PC-3 (cell line): ENCODE results near the gene PML. TPM values are rescaled to one million over a fixed set of nuclear protein-coding genes. Genes with fewer than 3 reads are reported as not detected.
A peak's percentile ranks its signal among the peaks of the same experiment; 100 is the strongest.

Source experiments
- ATAC-seq: fragments of 200-7000 bp; cut with Tn5 transposase; 2 replicates; pipeline ENCODE4 v1.9.1; 2020; ENCODE audit warnings: mild to moderate bottlenecking, moderate library complexity
- BruUV-seq: library from RNA; stranded (reverse); fragments of 400-500 nt; replicated peaks from 2 replicates; lab custom pipeline; 2021; lab: Mats Ljungman, UMichigan
- CTCF ChIA-PET: fragments of 300-600 bp; sonication (Branson Sonifier 250); formaldehyde crosslinking; loops from one replicate; lab custom pipeline; 2022; ENCODE audit warnings: antibody characterized with exemption; lab: Charles Lee
- POLR2A ChIA-PET: fragments of 300-600 bp; sonication (Branson Sonifier 250); formaldehyde crosslinking; loops from one replicate; lab custom pipeline; 2022; ENCODE audit warnings: antibody characterized with exemption; ENCODE audit not compliant: unreplicated experiment; lab: Charles Lee
- DNase-seq: peaks from one replicate; pipeline ENCODE4 v3.0.0-alpha.2; 2015
- H2AFZ ChIP-seq: fragments of 300-600 bp; sonication (generic); 2 replicates; pipeline ENCODE4 v1.6.0; 2016; ENCODE audit warnings: antibody characterized with exemption, low read length
- H3F3A ChIP-seq: fragments of 300-600 bp; sonication (generic); one replicate; pipeline ENCODE4 v1.6.0; 2017; ENCODE audit warnings: antibody characterized with exemption, low read length, control low read depth, mild to moderate bottlenecking; ENCODE audit not compliant: unreplicated experiment
- H3K27ac ChIP-seq: fragments of 300-600 bp; sonication (generic); 2 replicates; pipeline ENCODE4 v1.5.1; 2016; ENCODE audit warnings: mild to moderate bottlenecking, low read length
- H3K27me3 ChIP-seq: fragments of 300-600 bp; sonication (generic); 2 replicates; pipeline ENCODE4 v1.6.1; 2016; ENCODE audit warnings: low read length, mixed read lengths
- H3K36me3 ChIP-seq: fragments of 300-600 bp; sonication (generic); 2 replicates; pipeline ENCODE4 v1.6.1; 2016; ENCODE audit warnings: low read depth, mixed run types, low read length, mixed read lengths
- H3K4me1 ChIP-seq: fragments of 300-600 bp; sonication (generic); 2 replicates; pipeline ENCODE4 v1.5.1; 2016; ENCODE audit warnings: low read length; ENCODE audit not compliant: insufficient read depth
- H3K4me2 ChIP-seq: fragments of 300-600 bp; sonication (generic); 2 replicates; pipeline ENCODE4 v1.6.0; 2016; ENCODE audit warnings: low read length
- H3K4me3 ChIP-seq: fragments of 300-600 bp; sonication (generic); 2 replicates; pipeline ENCODE4 v1.5.1; 2016; ENCODE audit warnings: mild to moderate bottlenecking, low read length, mixed read lengths
- H3K79me2 ChIP-seq: fragments of 300-600 bp; sonication (generic); 2 replicates; pipeline ENCODE4 v1.6.1; 2017; ENCODE audit warnings: low read length, mixed read lengths
- H3K9ac ChIP-seq: fragments of 300-600 bp; sonication (generic); 2 replicates; pipeline ENCODE4 v1.6.0; 2016; ENCODE audit warnings: mild to moderate bottlenecking, low read length
- H3K9me2 ChIP-seq: fragments of 300-600 bp; sonication (generic); replicated peaks from 2 replicates; pipeline ENCODE4 v1.6.1; 2016; ENCODE audit warnings: mixed run types, low read length, mixed read lengths
- H3K9me3 ChIP-seq: fragments of 300-600 bp; sonication (generic); 2 replicates; pipeline ENCODE4 v1.6.1; 2016; ENCODE audit warnings: low read length, mixed read lengths
- H4K20me1 ChIP-seq: fragments of 300-600 bp; sonication (generic); 2 replicates; pipeline ENCODE4 v1.6.1; 2016; ENCODE audit warnings: low read length, mixed read lengths
- EZH2 ChIP-seq: fragments of 300-600 bp; sonication (generic); IDR thresholded peaks from one replicate; pipeline ENCODE4 v1.6.1; 2017; ENCODE audit warnings: antibody characterized with exemption, mild to moderate bottlenecking, low read length; ENCODE audit not compliant: unreplicated experiment
- EZH2phosphoT487 ChIP-seq: fragments of 300-600 bp; sonication (generic); IDR thresholded peaks from 2 replicates; pipeline ENCODE4 v1.6.1; 2018; ENCODE audit warnings: mild to moderate bottlenecking, antibody characterized with exemption, low read length, borderline replicate concordance
- intact Hi-C: fragments of 100-400 bp; cut with micrococcal nuclease; formaldehyde crosslinking; loops from 2 replicates; pipeline ENCODE4 v1.9.0; 2023
- total RNA-seq: library from RNA; depleted of rRNA; stranded (reverse); fragments of >200 nt; gene quantifications from 2 replicates; pipeline ENCODE4 v1.2.3, GENCODE V29; 2014
- TF ChIP-seq, protein P1 (sequence below): fragments of 300-600 bp; sonication (generic); conservative IDR thresholded peaks from 2 replicates; pipeline ENCODE4 v1.5.1; 2017; ENCODE audit warnings: antibody characterized with exemption, low read depth, mild to moderate bottlenecking, low read length

Gene PML
- total RNA-seq, 1 experiment from 2014 or later, result 18.7 TPM

DNA sequence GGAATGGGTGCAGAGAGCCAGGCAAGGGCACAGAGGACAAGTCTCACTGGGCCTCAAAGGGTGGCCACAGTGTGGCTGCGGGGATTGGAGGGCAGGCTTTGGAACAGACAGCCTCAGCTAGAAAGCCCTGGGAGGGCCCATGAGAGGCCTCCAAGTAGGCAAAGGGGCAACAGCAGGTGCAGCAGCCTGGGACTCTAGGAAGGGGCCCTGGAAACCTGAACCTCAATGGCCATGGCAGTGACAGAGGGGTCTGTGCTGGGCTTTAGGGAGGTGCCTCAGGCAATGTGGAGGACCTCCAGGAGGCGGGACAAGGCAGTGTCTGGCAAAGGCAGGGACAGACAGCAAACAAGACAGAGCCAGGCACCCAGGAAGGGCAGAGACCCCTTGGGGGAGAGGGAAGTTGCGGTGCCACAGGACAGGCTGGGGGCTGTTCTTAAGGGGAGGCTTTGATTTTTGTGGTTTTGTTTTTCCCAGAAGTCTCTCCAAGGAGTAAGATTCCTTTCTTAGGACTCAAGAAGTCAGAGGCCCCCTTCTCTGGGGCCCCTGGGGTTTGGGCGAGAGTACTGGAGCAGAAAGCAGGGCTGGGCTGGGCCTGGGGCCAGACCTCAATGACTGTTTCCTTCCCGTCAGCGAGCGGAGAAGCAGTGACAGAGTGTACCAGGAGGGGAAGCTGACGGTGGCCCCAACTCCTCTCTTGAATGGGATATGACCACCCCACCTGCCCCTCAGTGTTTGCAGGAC, 12.1 kb upstream of the PML start:
- Histone ChIP-seq H3K79me2 (no peaks in the 10 kb centered on the region), H3K4me1 (peaks cover 32% of the 10 kb centered on the region), H3K4me2 (peak overlapping the region; percentile 73), H2AFZ (peak overlapping the region; percentile 19; the same call in 1 of the 2 replicates), H4K20me1 (no peaks in the 10 kb centered on the region), H3K4me3 (no peak overlapping the region), H3K27ac (peak overlapping the region; percentile 86), H3F3A (no peaks in the 10 kb centered on the region), H3K27me3 (no peaks in the 10 kb centered on the region), H3K9ac (peak overlapping the region; percentile 38), H3K36me3 (no peaks in the 10 kb centered on the region), H3K9me3 (no peaks in the 10 kb centered on the region), H3K9me2 (no peaks in the 10 kb centered on the region)
- TF ChIP-seq, protein P1, sequence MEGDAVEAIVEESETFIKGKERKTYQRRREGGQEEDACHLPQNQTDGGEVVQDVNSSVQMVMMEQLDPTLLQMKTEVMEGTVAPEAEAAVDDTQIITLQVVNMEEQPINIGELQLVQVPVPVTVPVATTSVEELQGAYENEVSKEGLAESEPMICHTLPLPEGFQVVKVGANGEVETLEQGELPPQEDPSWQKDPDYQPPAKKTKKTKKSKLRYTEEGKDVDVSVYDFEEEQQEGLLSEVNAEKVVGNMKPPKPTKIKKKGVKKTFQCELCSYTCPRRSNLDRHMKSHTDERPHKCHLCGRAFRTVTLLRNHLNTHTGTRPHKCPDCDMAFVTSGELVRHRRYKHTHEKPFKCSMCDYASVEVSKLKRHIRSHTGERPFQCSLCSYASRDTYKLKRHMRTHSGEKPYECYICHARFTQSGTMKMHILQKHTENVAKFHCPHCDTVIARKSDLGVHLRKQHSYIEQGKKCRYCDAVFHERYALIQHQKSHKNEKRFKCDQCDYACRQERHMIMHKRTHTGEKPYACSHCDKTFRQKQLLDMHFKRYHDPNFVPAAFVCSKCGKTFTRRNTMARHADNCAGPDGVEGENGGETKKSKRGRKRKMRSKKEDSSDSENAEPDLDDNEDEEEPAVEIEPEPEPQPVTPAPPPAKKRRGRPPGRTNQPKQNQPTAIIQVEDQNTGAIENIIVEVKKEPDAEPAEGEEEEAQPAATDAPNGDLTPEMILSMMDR, result no peak
- TF ChIP-seq EZH2 (no peak), EZH2phosphoT487 (no peak)
- intact Hi-C loops, result no loop called here
- POLR2A ChIA-PET, result interaction anchor here (0.5 to 0.6 kb wide), 2 partner anchors 378 to 1473 kb away, joined by 4 to 6 read pairs; no protein-coding TSS in a partner anchor
- CTCF ChIA-PET, result interaction anchor here (0.6 to 1.3 kb wide), 4 partner anchors 9 to 439 kb away, joined by 3 to 22 read pairs (median 4); no protein-coding TSS in a partner anchor
- peak; percentile 82 for DNase-seq
- ATAC-seq, result peak; percentile 82
- BruUV-seq, result no TSS peak

DNA sequence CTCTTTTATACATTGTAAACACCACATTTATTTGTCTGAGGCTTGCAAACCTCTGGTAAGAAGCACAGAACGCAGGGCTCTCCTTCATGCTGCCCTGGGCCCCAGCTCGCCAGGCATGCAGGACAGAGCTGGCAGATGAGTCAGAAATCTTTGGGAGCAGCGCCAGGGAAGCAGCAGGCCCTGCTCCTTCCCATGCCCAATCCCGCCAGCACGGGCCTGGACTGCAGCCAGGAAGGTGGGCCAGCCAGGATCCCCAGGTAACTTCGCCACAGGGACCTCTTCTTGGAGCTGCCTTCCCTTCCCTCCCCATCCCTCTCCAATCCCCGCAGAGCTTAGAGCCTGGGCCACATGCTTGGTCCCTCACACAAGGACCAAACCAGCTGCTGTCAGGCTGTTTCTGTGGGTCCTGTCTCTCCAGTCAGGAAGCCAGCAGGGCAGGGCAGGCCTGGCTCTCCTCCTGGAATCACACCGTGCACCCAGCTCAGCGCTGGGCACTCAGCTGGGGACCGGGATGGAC, 11.2 kb upstream of the PML start:
- intact Hi-C loops, result no loop called here
- Histone ChIP-seq H3F3A (no peaks in the 10 kb centered on the region), H3K4me2 (peak overlapping the region; percentile 73), H3K4me3 (no peak overlapping the region), H3K9ac (peak overlapping the region; percentile 38; the same call in 1 of the 2 replicates), H3K9me2 (no peaks in the 10 kb centered on the region), H3K4me1 (peaks cover 40% of the 10 kb centered on the region), H4K20me1 (no peaks in the 10 kb centered on the region), H3K36me3 (no peaks in the 10 kb centered on the region), H2AFZ (0 out of 2 replicates have a peak overlapping the region, but pooled peaks have one; percentile 1), H3K9me3 (no peaks in the 10 kb centered on the region), H3K27me3 (no peaks in the 10 kb centered on the region), H3K79me2 (no peaks in the 10 kb centered on the region), H3K27ac (peak overlapping the region; percentile 86)
- POLR2A ChIA-PET, result interaction anchor here (0.5 to 0.6 kb wide), 3 partner anchors 10 to 1472 kb away, joined by 3 to 6 read pairs (median 4); no protein-coding TSS in a partner anchor
- CTCF ChIA-PET, result interaction anchor here (0.6 to 1.3 kb wide), 5 partner anchors 10 to 438 kb away, joined by 3 to 22 read pairs (median 5); no protein-coding TSS in a partner anchor
- DNase-seq (peak; percentile 92), ATAC-seq (peak; percentile 81)
- BruUV-seq, result no TSS peak
- no peak for TF ChIP-seq EZH2phosphoT487
- TF ChIP-seq, protein P1, result no peak
